GM12878 (cell line): ENCODE results near the gene CDC14C. TPM values are rescaled to one million over a fixed set of nuclear protein-coding genes. Genes with fewer than 3 reads are reported as not detected.

Experiments used
- ATAC-seq: fragments of 200-7000 bp; cut with Tn5 transposase; 3 replicates; pipeline ENCODE4 v1.9.1; 2020; ENCODE audit warnings: mild to moderate bottlenecking, moderate library complexity
- BruUV-seq: library from RNA; stranded (reverse); fragments of 400-500 nt; replicated peaks from 2 replicates; lab custom pipeline; 2021; lab: Mats Ljungman, UMichigan
- CTCF ChIA-PET: fragments of 300-600 bp; sonication (Branson Sonifier 250); formaldehyde crosslinking; extraction: SDS; loops from one replicate; lab custom pipeline; 2021; ENCODE audit warnings: inconsistent platforms; lab: Yijun Ruan, JAX
- POLR2A ChIA-PET: fragments of 350-600 bp; formaldehyde crosslinking; extraction: SDS; loops from one replicate; lab custom pipeline; 2021; ENCODE audit warnings: inconsistent platforms; lab: Charles Lee
- RAD21 ChIA-PET: fragments of 300-600 bp; sonication (Branson Sonifier 250); formaldehyde crosslinking; loops from one replicate; lab custom pipeline; 2023; ENCODE audit warnings: antibody characterized with exemption; ENCODE audit not compliant: unreplicated experiment; lab: Charles Lee
- SMC1A ChIA-PET: fragments of 300-600 bp; sonication (Branson Sonifier 250); formaldehyde crosslinking; loops from one replicate; lab custom pipeline; 2023; ENCODE audit not compliant: unreplicated experiment, uncharacterized antibody; lab: Charles Lee
- DNase-seq: peaks from one replicate; pipeline ENCODE4 v3.0.0-alpha.2; 2011; ENCODE audit warnings: low read depth, low spot score
- FAIRE-seq: peaks from 3 replicates; lab custom pipeline; 2011; peaks lifted over from hg19 to GRCh38; lab: Jason Lieb, UNC
- H2AFZ ChIP-seq: 2 replicates; pipeline ENCODE4 v1.6.0; 2011; ENCODE audit warnings: low read depth, low read length, control low read depth; ENCODE audit not compliant: control insufficient read depth
- H3K27ac ChIP-seq: 2 replicates; pipeline ENCODE4 v1.5.1; 2011; ENCODE audit warnings: control low read depth; ENCODE audit not compliant: control insufficient read depth, insufficient read depth
- H3K27me3 ChIP-seq, 2 experiments: replicated peaks in 1 of 2; 2 replicates each; pipeline versions ENCODE4 v1.6.0 to v1.6.1; 2011; ENCODE audit warnings: low read length in 1 of 2; ENCODE audit not compliant: control insufficient read depth in 2 of 2, insufficient read depth in 2 of 2
- H3K36me3 ChIP-seq, 2 experiments: 2 replicates each; pipeline ENCODE4 v1.5.1; 2011; ENCODE audit warnings: low read length in 1 of 2; ENCODE audit not compliant: control insufficient read depth in 2 of 2, insufficient read depth in 2 of 2
- H3K4me1 ChIP-seq: 2 replicates; pipeline ENCODE4 v1.6.1; 2011; ENCODE audit warnings: mild to moderate bottlenecking, low read length, moderate library complexity, mixed read lengths; ENCODE audit not compliant: control insufficient read depth, insufficient read depth
- H3K4me2 ChIP-seq: 2 replicates; pipeline ENCODE4 v1.6.0; 2011; ENCODE audit warnings: control low read depth; ENCODE audit not compliant: control insufficient read depth, insufficient read depth
- H3K4me3 ChIP-seq: fragments of 200-600 bp; sonication (generic); 2 replicates; pipeline ENCODE4 v1.5.1; 2016
- H3K79me2 ChIP-seq: 2 replicates; pipeline ENCODE4 v1.6.0; 2011; ENCODE audit warnings: low read length; ENCODE audit not compliant: control insufficient read depth, insufficient read depth
- H3K9ac ChIP-seq: 2 replicates; pipeline ENCODE4 v1.8.0; 2011; ENCODE audit warnings: low read length, control low read depth, mixed read lengths; ENCODE audit not compliant: control insufficient read depth, insufficient read depth
- H3K9me3 ChIP-seq: replicated peaks from 3 replicates; pipeline ENCODE4 v1.5.1; 2011; ENCODE audit warnings: mild to moderate bottlenecking, low read length; ENCODE audit not compliant: control insufficient read depth, insufficient read depth
- H4K20me1 ChIP-seq: 2 replicates; pipeline ENCODE4 v1.6.0; 2011; ENCODE audit not compliant: control insufficient read depth, insufficient read depth
- BHLHE40 ChIP-seq, 2 experiments: fragments of 450-650 bp in 1 of 2; IDR thresholded peaks; 2 replicates each; pipeline ENCODE4 v1.6.1; 2011 to 2017; ENCODE audit warnings: low read depth in 2 of 2, borderline replicate concordance in 1 of 2, improper control_type of control experiment in 1 of 2, low read length in 1 of 2, mild to moderate bottlenecking in 1 of 2
- CBX5 ChIP-seq: sonication (generic); IDR thresholded peaks from 2 replicates; pipeline ENCODE4 v1.6.1; 2016; ENCODE audit warnings: low read depth, moderate library complexity, mild to moderate bottlenecking, inconsistent platforms
- NBN ChIP-seq: fragments of 450-650 bp; IDR thresholded peaks from 2 replicates; pipeline ENCODE4 v1.6.1; 2016
- POLR2AphosphoS2 ChIP-seq: IDR thresholded peaks from 2 replicates; pipeline ENCODE4 v1.6.1; 2011; ENCODE audit warnings: low read depth, mild to moderate bottlenecking, low read length, improper control_type of control experiment, moderate library complexity
- RBBP5 ChIP-seq: fragments of 200-600 bp; sonication (generic); conservative IDR thresholded peaks from 2 replicates; pipeline ENCODE4 v1.6.1; 2016
- RELA ChIP-seq: fragments of 450-650 bp; IDR thresholded peaks from 2 replicates; pipeline ENCODE4 v1.8.0; 2014; ENCODE audit warnings: borderline replicate concordance; ENCODE audit not compliant: partially characterized antibody
- SIN3A ChIP-seq: IDR thresholded peaks from 2 replicates; pipeline ENCODE4 v1.6.1; 2012; ENCODE audit warnings: low read depth, low read length, improper control_type of control experiment
- SMARCA5 ChIP-seq: fragments of 450-650 bp; IDR thresholded peaks from 2 replicates; pipeline ENCODE4 v1.6.1; 2017; ENCODE audit warnings: mild to moderate bottlenecking
- WGBS: methylation state at CpG from one replicate; pipeline ENCODE4 v1.1.6; 2016; ENCODE audit warnings: low lambda C conversion rate; ENCODE audit not compliant: insufficient replicate concordance, insufficient coverage; ENCODE audit errors: missing lambda C conversion rate; 5-methylcytosine and 5-hydroxymethylcytosine counted together
- in situ Hi-C: fragments of 300-500 bp; cut with MboI; formaldehyde crosslinking; loops from 9 replicates; pipeline ENCODE4 v1.14.3; 2018; ENCODE audit warnings: mixed read lengths
- intact Hi-C: fragments of 100-400 bp; cut with micrococcal nuclease; formaldehyde crosslinking; loops from one replicate; pipeline ENCODE4 v1.14.2; 2022; ENCODE audit not compliant: unreplicated experiment
- polyA plus RNA-seq, 11 experiments: library from polyadenylated mRNA; depleted of rRNA in 4 of 11; unstranded in 6 of 11; stranded (reverse) in 5 of 11; fragments of >200 nt; fragmentation: Nextera tagmentation in 4 of 11; fragmentation: Illumina TruSeq in 1 of 11; extraction: Ambion mirVana in 4 of 11; extraction: Trizol in 1 of 11; gene quantifications; 1 replicate in 1 of 11; 2 replicates in 10 of 11; pipeline versions ENCODE4 v1.2.1 to v1.2.3, GENCODE V29; 2011 to 2016; ENCODE audit warnings: inconsistent platforms in 2 of 11, missing spikeins in 2 of 11, low read depth in 1 of 11
- total RNA-seq, 4 experiments: library from RNA; depleted of rRNA in 3 of 4; stranded (reverse); fragments of >200 nt in 3 of 4; fragmentation: Illumina TruSeq in 1 of 4; extraction: Trizol in 1 of 4; gene quantifications; 2 replicates each; pipeline versions ENCODE4 v1.2.1 to v1.2.3, GENCODE V29; 2013 to 2021
- TF ChIP-seq, protein P1 (sequence below): IDR thresholded peaks from 2 replicates; pipeline ENCODE4 v1.6.1; 2012; ENCODE audit warnings: low read depth, low read length, improper control_type of control experiment
- TF ChIP-seq, protein P2 (sequence below): fragments of 450-650 bp; IDR thresholded peaks from 2 replicates; pipeline ENCODE4 v1.6.1; 2016; ENCODE audit warnings: mild to moderate bottlenecking
- TF ChIP-seq, protein P3 (sequence below): fragments of 450-650 bp; IDR thresholded peaks from 2 replicates; pipeline ENCODE4 v1.6.1; 2017; ENCODE audit warnings: mild to moderate bottlenecking

Gene CDC14C
- total and polyA plus RNA-seq, 10 of the 15 experiments (the other 5 are each of a cell fraction or from before 2014, with no cell fraction given), result 0.03 TPM; not detected in 9

DNA sequence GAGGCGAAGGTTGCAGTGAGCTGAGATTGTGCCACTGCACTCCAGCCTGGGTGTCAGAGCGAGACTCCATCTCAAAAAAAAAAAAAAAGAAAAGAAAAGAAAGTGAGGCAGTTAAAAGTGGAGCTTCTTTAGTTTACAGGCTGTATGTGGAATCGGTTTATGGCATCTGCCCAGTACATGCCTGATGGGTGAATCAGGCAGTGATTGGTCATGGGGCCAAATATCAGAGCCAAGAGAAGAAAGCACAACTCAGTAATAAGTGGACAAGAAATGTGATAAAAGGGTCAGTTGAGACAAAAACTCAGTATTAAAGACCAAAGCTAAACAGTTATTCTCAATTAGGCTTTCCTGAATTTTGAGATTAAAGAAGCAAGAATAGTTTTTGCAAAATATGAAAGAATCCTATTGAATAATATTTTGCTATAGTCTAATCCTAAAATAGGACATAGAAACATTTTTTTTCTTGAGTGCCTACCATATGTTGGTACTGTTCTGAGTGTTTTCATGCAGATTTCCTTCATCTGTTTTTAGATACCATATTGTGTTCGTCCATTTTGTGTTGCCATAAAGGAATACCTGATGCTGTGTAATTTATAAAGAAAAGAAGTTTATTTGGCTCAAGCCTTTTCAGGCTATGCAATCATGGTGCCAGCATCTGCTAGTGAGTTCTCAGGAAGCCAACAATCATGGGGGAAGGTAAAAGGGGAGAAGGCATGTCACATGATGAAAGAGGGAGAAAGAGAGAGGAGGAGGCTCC, 14.4 kb downstream of the CDC14C start:
- intact Hi-C loops (no loop called here), in situ Hi-C loops (no loop called here)
- ChIA-PET RAD21 (no interaction called here), POLR2A (no interaction called here), CTCF (no interaction called here), SMC1A (no interaction called here)
- Histone ChIP-seq H3K27me3 (no peaks in the 10 kb centered on the region), H3K36me3 (no peaks in the 10 kb centered on the region), H4K20me1 (no peaks in the 10 kb centered on the region), H3K27ac (no peak overlapping the region), H3K9me3 (no peaks in the 10 kb centered on the region), H3K4me3 (no peak overlapping the region), H3K9ac (no peak overlapping the region), H3K4me2 (no peak overlapping the region), H2AFZ (no peak overlapping the region), H3K4me1 (no peaks in the 10 kb centered on the region), H3K79me2 (no peaks in the 10 kb centered on the region)
- FAIRE-seq (no peak), ATAC-seq (no peak), DNase-seq (no peak)
- TF ChIP-seq RELA (no peak), NBN (no peak), CBX5 (no peak), RBBP5 (no peak), SIN3A (no peak), SMARCA5 (no peak), BHLHE40 (IDR thresholded peaks at IDR 0.05; ENCODE audit: borderline replicate concordance in 1 of 2, low read depth in 2 of 2, low read length in 1 of 2) (no peak), POLR2AphosphoS2 (no peak)
- TF ChIP-seq, protein P1, sequence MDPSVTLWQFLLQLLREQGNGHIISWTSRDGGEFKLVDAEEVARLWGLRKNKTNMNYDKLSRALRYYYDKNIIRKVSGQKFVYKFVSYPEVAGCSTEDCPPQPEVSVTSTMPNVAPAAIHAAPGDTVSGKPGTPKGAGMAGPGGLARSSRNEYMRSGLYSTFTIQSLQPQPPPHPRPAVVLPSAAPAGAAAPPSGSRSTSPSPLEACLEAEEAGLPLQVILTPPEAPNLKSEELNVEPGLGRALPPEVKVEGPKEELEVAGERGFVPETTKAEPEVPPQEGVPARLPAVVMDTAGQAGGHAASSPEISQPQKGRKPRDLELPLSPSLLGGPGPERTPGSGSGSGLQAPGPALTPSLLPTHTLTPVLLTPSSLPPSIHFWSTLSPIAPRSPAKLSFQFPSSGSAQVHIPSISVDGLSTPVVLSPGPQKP, result no peak
- TF ChIP-seq, protein P2, sequence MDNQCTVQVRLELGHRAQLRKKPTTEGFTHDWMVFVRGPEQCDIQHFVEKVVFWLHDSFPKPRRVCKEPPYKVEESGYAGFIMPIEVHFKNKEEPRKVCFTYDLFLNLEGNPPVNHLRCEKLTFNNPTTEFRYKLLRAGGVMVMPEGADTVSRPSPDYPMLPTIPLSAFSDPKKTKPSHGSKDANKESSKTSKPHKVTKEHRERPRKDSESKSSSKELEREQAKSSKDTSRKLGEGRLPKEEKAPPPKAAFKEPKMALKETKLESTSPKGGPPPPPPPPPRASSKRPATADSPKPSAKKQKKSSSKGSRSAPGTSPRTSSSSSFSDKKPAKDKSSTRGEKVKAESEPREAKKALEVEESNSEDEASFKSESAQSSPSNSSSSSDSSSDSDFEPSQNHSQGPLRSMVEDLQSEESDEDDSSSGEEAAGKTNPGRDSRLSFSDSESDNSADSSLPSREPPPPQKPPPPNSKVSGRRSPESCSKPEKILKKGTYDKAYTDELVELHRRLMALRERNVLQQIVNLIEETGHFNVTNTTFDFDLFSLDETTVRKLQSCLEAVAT, result no peak
- TF ChIP-seq, protein P3, sequence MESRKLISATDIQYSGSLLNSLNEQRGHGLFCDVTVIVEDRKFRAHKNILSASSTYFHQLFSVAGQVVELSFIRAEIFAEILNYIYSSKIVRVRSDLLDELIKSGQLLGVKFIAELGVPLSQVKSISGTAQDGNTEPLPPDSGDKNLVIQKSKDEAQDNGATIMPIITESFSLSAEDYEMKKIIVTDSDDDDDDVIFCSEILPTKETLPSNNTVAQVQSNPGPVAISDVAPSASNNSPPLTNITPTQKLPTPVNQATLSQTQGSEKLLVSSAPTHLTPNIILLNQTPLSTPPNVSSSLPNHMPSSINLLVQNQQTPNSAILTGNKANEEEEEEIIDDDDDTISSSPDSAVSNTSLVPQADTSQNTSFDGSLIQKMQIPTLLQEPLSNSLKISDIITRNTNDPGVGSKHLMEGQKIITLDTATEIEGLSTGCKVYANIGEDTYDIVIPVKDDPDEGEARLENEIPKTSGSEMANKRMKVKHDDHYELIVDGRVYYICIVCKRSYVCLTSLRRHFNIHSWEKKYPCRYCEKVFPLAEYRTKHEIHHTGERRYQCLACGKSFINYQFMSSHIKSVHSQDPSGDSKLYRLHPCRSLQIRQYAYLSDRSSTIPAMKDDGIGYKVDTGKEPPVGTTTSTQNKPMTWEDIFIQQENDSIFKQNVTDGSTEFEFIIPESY, result no peak
- 25% methylated on average over 3 of the region's 4 CpGs for WGBS
- BruUV-seq, result no TSS peak
